NB4 (cell line): ENCODE results near the gene MED15.

Experiments used
- DNase-seq: peaks from one replicate; pipeline ENCODE4 v3.0.0; 2010; ENCODE audit warnings: low read depth
- H3K4me3 ChIP-seq: one replicate; pipeline ENCODE4 v1.5.1; 2011; ENCODE audit warnings: mild to moderate bottlenecking, low read depth, low read length, moderate library complexity
- CTCF ChIP-seq: IDR thresholded peaks from one replicate; pipeline ENCODE4 v1.5.1; 2012; ENCODE audit warnings: low read depth, low read length
- MYC ChIP-seq: IDR thresholded peaks from 2 replicates; pipeline ENCODE4 v1.6.1; 2011; ENCODE audit warnings: low read depth, low read length
- POLR2A ChIP-seq: IDR thresholded peaks from 2 replicates; pipeline ENCODE4 v1.6.1; 2011; ENCODE audit warnings: mild to moderate bottlenecking; ENCODE audit not compliant: insufficient read length; ENCODE audit errors: extremely low read depth
- TF ChIP-seq, protein P1 (sequence below): IDR thresholded peaks from 2 replicates; pipeline ENCODE4 v1.6.1; 2011; ENCODE audit warnings: low read depth, low read length

Gene MED15

GRCh38 chr22:20509344-20510047 is 2.1 kb downstream of the MED15 start:
- DNase-seq: peak; percentile 91
- H3K4me3 ChIP-seq: peak overlapping the region; percentile 91
- TF ChIP-seq, protein P1, sequence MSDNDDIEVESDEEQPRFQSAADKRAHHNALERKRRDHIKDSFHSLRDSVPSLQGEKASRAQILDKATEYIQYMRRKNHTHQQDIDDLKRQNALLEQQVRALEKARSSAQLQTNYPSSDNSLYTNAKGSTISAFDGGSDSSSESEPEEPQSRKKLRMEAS: peak; percentile 42
- TF ChIP-seq POLR2A (no peak), MYC (no peak)

DNA sequence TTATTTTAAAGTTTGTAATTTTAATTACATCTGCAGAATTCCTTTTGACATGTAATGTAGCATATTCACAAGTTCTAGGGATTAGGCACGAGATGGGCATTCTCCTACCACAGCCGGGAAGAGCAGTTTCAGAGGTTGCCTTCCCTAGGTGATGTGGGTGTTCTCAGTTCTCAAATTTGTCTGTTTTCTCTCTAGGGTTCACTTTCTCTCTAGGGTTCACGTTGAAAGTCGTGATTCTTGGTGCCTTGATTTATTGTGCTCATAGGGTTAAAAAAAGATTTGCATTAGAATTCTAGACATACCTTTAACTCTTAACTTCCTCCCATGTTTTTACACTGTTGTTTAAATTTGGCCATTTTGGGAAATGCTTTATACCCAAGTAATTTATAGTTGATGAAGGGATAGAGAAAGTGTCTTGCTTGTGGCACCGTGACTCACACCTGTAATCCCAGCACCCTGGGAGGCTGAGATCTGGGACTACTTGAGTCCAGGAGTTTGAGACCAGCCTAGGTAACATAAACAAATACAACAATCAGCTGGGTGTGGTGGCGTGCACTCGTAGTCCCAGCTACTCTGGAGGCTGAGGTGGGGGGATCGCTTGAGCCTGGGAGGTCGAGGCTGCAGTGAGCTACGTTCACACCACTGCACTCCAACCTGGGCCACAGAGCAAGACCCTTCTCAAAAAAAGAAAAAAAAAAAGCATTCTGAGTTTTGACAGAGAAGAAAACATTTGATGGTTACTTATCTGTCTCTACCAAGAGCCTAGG is 3.6 kb downstream of the MED15 start:
- TF ChIP-seq, protein P1: no peak
- TF ChIP-seq POLR2A: no peak
- no peak for TF ChIP-seq CTCF
- no peak for TF ChIP-seq MYC
- H3K4me3 ChIP-seq: no peak overlapping the region
- no peak for DNase-seq

DNA sequence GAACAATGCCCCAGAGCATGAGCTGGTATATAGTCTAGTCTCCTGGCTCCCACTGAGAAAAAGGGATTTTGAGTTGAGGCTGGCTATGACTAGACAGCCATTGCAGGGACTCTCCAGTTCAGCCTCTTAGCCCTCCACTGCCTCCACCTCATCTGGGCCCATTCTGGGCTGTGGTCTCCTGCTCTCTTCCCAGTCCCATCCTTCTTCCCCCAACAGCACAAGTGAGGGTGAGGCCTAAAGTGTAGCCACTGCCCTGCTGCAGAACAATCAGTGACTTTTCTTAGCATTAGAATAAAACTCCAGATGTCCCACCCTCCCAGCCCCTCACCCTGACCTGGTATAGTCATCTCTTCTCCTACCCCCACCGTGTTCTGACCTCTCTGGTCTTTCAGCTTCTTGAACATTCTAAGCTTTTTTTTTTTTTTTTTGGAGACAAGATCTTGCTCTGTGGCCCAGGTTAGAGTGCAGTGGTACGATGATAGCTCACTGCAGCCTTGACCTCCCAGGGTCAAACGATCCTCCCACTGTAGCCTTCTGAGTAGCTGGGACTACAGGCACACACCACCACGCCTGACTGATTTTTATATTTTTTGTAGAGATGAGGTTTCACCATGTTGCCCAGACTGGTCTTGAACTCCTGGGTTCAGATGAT is 4.3 kb downstream of the MED15 start:
- H3K4me3 ChIP-seq: no peak overlapping the region
- no peak for DNase-seq
- TF ChIP-seq, protein P1: no peak
- TF ChIP-seq MYC: no peak
- no peak for TF ChIP-seq POLR2A
- TF ChIP-seq CTCF: no peak

GRCh38 chr22:20514658-20515406 is 7.4 kb downstream of the MED15 start:
- peak; percentile 22 for DNase-seq
- no peak for TF ChIP-seq CTCF
- TF ChIP-seq, protein P1: no peak
- TF ChIP-seq MYC: no peak
- no peak for TF ChIP-seq POLR2A
- no peak overlapping the region for H3K4me3 ChIP-seq

- TF ChIP-seq POLR2A (no peak), CTCF (no peak), MYC (no peak)
- TF ChIP-seq, protein P1: no peak
- no peak for DNase-seq
- H3K4me3 ChIP-seq: no peak overlapping the region
These were observed 9.0 kb downstream of the MED15 start for GRCh38 chr22:20516399-20516798.

DNA sequence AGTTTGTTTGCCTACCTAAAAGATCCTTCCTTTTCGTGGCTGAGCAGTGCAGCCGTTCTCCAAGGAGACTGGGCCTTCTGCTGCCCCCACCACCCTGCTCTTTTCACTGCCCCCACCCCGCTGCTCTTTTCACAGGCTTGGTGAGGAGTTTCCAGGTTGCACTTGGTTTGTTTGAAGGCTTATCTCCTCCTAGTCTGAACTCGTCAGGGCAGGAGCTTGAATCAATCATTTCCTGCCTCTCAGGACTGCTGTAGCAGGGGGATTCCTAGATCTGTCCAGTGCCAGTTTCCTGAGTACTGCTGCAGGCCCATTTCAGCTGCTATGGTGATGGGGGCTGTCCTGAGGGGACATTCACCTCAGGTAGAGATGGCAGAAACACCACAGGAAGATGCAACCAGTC is 10.0 kb downstream of the MED15 start:
- no peak for DNase-seq
- H3K4me3 ChIP-seq: no peak overlapping the region
- TF ChIP-seq CTCF (no peak), MYC (no peak), POLR2A (no peak)
- TF ChIP-seq, protein P1: no peak
